NK-92 treated with Interleukin-12 subunit alpha and Interleukin-12 subunit beta, amount 100 ng/mL, for 24 hours (cell line): ENCODE data around the gene FIZ1.
"Not testable (repeated sequence)": the region's sequence is repeated elsewhere in the genome, so short reads cannot be mapped to it uniquely, and the experiment has no call there.

Experiments
- DNase-seq: peaks from one replicate; lab custom pipeline; 2025; lab: John Stamatoyannopoulos, UW

Gene FIZ1

DNA sequence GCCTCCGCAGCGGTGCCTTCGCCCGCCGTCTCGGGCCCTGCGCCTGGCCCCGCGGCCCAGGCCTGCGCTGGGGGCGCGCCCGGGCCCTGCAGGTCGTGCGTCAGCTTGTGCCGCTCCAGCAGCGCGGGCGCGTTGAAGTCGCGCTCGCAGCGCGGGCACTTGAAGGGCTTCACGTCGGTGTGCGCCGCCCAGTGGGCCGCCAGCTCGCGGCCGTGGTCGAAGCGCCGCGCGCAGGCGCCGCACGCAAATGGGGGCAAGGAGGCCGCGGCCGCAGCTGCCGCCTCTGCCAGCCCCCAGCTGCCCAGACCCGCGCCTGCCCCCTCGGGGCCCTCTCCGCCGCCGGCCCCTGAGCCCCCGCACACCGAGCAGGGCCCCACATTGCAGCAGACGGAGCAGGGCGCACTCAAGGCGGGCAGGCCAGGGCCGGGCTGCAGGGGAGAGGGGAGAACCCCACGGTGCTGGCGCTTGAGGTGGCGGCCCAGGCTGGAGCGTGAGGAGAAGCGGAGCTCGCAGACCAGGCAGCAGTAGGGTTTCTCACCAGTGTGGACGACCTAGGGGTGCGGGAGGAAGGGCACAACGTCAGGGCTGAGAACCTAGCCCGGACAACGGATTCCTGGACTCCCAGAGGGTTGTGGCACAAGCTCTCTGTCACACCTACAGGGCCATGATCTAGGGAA lies 6.1 kb downstream of the FIZ1 start:
- DNase-seq = no peak

DNA sequence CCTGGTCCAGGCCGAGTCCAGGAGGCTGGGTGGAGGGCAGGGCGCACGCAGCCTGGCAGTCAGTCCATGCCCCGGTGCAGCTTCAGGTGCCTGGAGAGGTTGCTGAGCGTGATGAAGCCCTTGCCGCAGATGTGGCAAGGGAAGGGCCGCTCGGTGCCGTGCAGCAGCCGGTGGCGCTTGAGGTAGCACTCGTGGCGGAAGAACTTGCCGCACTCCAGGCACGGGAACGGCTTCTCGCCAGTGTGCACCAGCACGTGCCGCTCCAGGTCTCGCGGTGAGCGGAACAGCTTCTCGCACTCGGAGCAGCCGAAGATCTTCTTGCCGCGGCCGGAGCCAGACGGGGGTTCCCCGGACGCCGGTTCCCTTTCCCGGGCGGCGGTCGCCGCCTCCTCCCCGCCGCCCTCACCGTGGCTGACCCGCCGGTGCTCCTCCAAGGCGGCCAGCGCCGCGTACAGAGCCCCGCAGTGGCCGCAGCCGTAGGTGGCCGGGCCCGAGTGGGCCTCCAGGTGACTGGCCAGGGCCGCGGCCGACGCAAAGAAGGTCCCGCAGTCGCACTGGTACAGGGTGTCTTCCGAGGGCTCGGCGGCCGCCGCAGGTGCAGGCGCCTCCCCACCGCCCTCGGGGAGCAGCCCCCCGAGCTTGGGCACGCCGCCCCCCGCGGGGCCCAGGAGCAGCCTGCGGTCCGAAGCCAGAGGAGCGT lies 6.8 kb downstream of the FIZ1 start:
- no peak for DNase-seq

DNA sequence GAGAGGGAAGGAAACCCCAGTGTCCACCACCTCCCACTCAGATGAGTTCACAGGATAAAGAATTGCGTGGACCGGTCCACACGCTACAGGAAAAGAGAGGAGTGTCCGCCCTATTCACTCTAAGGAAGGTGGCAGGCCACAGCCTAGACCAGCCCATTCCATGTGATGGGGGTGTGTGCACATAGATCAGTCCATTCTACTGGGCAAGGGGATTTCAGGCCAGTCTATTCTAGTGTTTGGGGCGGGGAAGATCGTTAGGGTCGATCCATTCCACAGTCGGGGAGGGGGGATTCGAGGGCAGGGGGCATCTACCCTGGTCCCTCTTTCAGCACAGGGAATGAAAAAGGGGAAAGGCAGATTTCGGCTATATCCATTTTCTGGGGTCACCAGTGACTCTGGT lies 7.8 kb downstream of the FIZ1 start:
- DNase-seq = no peak

DNA sequence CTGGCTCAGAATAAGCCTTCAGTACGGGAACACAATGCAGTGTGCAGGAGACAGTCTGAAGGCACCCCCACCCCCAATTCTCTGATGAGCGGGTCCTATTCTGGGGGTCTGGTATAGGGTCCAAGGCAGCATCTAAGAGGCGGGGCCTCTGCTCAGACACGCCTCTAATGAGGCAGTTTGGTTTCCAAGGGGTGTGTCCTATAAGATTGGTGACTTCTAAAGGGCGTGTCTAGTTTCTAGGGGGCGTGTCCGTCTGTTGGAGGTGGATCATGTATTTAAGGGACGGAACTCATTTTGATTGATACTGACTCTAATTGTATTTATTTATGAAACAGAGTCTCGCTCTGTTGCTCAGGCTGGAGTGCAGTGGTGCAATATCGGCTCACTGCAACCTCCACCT lies 8.7 kb downstream of the FIZ1 start:
- no peak for DNase-seq

DNA sequence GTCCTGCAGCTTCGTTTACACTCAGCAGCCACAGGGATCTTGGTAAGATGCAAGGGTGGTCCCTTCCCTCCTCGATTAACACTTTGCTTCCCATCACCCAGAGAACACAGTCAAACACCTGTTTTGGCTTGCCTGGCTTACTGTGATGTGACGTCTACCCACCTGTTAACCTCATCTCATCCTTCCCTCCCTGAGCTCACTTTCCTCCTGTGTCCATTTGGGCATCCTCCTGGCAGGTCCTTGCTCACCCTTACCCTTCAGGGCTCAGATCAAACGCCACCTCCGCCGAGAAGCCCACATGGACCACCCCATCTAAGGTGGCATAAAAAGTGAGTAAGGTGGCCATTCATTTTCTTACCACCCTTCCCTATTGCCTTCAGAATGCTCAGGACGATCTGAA lies 9.2 kb downstream of the FIZ1 start:
- no peak for DNase-seq

DNA sequence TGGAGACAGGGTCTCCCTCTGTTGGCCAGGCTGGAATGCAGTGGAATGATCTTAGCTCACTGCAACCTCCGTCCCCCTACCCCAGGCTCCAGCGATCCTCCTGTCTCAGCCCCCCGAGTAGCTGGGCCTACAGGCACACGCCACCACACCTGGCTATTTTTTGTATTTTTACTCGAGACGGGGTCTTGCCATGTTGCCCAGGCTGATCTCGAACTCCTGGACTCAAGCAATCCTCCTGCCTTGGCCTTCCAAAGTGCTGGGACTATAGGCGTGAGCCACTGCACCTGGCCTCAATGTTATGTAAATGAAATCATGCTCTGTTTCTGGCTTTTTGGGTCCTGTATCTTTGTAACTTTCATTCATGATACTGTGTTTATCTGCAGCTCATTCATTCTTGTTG lies 10.6 kb downstream of the FIZ1 start:
- DNase-seq = no peak

DNA sequence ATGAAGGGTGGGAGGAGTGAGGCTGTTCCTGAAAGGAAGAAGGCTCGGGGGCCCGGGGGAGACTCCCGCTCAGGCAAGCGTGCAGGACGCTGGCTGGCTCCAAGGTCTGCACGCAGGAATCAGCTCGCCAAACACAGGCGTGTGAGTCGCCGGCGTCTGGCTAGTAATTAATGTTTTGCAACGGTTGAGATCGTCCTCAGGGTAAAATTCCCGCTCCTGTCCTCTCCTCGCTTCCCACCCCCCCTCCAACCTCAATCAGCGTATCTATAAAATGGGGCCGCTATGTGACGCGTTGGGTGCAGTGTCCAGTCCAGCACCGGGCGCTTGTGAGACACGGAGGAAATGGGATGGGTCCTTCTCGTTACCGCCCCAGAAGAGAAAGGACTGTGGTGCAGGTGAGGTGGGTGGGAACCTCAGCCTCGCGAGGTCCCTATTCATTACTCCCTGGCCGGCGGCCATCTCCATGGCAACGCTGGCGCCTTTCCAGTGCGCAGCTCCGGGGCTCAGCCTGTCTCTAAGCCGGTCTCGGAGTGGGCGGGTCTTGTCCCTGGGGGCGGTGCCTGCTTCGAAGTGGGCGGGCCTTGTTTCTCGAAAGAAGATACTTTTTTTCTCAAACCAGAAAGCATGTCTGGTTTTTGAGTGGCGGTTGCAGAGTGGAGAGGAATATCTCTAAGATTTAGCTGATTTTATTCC lies 12.2 kb downstream of the FIZ1 start:
- DNase-seq = no peak

DNA sequence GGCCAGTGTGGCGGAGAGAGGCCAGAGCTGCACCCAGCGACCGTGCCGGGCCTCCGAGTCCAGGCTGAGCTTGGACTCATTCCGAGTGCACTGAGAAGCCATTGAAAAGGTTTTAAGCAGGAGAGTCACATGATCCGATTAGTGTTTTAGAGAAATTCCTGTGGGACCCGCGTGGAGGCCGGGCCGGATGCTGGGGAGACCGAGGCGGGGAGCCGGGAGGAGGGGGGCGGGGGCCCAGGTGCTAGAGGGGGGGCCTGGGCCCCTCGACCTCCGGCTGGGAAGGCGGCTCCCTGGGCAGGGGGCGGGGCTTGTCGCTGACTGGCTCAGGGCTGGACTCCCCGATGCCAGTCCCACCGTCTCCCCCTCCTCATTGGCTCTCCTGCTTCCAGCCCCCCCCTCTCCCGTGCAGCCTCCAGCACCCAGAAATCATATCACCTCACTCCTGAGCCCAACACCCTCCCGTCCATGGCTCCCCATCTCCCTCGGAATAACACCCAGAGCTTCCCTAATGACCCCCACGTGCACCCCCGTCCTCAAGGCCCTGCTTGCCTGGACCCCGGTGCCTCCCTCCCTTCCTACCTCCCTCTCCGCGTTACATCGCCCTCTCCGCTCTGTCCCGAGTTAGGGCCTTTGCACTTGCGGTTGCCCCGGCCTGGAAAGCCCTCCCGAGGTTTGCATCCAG lies 13.5 kb downstream of the FIZ1 start:
- DNase-seq = no peak

DNA sequence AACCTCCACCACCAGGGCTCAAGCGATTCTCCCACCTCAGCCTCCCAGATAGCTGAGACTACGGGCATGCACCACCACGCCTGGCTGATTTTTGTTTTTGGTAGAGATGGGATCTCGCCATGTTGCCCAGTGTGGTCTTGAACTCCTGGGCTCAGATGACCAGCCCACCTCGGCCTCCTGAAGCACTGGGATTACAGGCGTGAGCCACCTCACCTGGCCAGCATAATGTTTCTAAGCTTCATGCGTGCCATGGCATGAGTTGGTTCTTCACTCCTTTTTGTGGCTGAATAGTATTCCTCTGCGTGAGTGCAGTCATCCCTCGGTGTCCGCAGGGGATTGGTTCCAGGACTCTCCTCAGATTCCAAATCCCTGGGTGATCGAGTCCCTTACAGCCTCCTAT lies 14.4 kb downstream of the FIZ1 start:
- no peak for DNase-seq

DNA sequence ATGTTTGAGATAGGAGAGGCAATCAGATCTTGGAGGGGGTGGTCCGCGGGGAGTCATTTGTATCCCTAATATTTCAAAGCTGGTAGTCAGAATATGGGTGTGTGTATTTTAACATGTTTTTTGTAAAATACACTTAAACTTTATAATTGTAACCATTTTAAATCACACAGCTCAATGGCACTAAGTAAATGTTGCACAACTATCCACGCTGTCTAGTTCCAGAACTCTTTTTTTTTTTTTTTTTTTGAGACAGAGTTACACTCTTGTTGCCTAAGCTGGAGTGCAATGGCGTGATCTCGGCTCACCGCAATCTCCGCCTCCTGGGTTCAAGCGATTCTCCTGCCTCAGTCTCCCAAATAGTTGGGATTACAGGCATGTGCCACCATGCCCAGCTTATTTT lies 15.4 kb downstream of the FIZ1 start:
- DNase-seq = not testable (repeated sequence)

DNA sequence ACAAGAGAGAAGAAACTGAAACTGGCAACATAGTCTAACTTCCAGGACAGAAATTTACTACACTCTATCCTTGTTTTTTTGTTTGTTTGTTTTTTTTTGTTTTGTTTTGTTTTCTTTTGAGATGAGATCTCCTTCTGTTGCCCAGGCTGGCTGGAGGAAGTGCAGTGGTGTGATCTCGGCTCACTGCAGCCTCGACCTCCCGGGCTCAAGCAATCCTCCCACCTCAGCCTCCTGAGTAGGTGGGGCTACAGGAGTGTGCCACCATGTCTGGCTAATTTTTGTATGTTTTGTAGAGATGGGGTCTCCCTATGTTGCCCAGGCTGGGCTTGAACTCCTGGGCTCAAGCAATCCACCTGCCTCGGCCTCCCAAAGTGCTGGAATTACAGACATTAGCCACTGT lies 17.0 kb downstream of the FIZ1 start:
- not testable (repeated sequence) for DNase-seq

DNA sequence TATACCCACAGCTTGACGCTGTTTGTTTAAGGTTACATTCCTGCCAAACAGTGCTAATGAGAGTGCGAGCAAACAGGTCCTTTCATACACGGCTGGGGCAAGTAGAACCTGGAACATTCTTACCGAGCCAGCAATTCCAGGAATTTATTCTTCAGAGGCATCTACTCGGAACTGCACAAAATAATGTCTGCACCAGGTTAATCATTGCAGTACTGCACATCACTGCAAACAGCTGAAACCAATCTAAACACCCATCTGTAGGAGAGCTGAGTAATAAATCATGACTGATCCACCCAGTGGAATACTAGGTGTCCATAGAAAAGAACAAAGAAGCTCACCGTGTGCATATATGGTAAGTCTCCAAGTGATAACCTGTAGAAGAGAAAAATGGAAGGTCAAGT lies 17.5 kb downstream of the FIZ1 start:
- no peak for DNase-seq

DNA sequence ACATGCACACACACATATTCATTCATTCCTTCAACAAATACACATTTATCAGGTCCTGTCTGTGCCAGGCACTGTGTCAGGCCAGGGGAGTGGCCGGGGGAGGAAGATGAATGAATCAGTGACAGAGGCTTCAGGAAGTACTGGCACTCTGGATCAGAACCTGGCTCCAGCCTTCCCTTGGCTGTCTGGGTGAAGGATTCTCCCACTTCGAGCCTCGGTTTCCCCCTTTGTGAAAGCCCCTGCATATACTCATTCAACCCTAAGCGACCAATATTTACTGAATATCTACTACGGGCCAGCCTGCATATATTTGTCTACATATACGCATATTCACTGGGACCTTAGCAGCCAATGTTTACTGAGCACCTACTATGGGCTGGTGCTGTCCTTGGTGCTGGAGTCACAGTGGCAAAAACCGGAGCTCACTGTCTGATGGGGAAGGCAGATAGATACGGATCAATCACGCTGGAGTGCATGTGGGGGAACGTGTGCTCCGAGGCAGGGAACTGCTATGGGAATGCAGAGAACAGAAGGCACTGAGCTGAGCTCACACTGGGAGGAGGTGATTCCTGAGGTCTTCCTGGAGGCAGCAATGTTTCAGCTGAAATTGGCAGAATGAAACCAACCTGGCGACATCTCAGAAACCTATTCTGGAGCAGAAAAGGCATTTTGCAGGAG lies 18.0 kb downstream of the FIZ1 start:
- no peak for DNase-seq

DNA sequence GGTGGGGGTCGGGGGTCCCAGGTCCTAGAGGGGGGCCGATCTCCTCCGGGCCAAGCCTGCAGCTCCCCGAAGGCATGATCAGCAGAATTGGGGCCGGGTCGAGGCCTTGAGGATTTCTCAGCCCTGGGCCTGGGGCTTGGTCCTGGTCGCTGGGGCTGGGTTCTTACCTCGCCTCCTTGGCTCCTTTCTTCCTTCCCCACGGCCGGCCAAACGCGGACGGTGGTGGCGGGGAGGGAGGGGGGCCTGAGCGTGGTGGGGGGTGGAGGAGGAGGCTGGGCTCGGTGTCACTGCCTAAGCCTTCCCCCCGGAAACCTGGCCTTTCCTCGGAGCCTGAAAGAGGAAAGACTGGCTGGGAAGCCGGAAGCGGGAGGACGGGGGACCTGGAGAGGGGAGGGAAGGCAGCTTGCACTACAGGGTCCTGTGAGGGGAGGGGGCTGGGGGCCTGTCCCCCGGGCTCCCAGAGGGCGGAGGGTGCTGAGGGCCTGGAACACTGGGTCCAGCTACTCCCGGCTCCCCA lies 18.6 kb downstream of the FIZ1 start, which contains the start of gene ZNF579:
Gene ZNF579 (minus strand): TSS at position 221 of the 517 bp plus-strand sequence. CDS start 1,209 bp downstream, outside the sequence.
- peak; percentile 74 for DNase-seq

DNA sequence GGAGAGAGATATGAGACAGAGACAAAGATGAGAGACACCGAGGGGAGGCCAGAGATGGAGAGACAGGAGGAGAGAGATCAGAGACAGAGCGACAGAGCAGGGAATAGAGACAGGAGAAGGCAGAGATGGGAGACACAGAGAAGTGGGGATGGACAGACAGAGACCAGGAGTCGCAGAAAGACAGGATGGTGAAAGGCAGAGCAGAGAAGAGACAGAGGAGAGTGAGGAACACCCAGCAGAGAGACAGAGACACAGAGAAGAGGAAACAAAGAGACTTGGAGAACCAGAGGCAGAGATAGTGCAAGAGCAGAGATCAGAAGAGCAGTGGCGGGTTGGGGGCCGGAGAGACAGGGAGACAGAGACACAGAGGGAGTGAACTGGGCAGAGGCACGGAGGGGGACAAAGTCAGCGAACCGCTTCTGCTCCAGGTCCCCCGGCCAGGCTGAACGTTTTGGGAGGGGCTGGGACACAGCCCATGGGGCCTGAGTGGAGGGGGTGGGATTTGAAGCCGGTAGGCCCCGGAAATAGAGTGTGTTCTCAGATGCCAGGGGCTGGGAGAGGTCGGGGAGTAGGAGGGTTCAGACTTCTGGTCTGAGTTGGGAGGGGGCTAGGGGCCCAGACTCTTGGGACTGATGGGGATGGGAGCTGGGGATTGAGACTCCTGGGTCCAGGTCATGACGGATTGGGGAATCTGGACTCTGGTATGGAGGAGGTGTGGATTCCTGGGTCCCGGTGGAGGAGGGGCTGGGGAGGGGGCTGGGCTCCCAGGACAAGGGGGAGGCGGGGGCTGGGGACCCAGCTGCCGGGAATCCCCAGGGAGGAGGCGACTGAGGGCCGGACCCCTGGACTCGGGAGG lies 19.3 kb downstream of the FIZ1 start:
- DNase-seq = no peak

DNA sequence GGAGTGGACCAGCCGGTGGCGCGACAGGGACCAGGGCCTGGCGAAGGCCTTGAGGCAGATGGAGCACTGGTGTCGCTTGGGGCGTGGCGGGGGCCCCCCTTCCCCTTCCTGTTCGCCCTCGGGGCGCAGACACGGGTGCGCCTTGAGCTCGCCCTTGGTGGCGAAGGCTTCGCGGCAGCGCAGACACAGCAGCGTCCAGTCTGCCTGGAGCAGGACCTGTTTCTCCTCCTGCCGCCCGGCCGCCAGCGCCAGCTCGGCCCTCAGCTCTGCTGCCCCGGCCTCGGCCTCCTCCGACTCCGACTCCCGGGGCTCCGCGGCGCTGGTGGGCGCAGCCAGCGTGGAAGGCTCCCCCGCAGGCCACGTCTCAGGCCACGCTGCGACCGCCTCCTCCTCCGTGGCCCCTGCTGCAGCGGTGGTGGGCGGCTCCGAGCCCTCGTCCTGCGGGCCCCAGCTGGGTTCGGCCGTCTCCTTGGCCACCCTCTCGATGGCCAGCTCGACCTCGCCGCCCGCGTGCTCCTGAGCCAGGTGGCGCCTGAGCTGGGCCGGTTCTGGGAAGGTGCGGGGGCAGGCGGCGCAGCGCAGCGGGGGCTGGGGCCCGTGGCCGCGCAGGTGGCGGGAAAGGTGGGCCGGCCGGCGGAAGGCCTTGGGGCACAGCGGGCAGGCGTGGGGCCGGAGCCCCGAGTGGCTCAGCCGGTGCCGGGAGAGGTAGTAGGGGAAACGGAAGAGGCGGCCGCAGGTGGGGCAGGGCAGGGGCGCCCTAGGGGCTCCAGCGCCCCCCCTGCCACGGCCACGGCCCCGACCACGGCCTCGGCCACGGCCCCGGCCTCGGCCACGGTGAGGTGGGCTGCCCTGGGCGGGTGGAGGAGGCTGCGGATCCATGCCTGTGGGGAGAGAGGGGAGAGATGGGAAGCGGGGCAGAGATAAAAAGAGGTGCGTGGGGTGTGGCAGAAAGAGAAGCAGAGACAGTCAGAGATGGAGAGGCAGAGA lies 20.3 kb downstream of the FIZ1 start:
- DNase-seq = no peak

DNA sequence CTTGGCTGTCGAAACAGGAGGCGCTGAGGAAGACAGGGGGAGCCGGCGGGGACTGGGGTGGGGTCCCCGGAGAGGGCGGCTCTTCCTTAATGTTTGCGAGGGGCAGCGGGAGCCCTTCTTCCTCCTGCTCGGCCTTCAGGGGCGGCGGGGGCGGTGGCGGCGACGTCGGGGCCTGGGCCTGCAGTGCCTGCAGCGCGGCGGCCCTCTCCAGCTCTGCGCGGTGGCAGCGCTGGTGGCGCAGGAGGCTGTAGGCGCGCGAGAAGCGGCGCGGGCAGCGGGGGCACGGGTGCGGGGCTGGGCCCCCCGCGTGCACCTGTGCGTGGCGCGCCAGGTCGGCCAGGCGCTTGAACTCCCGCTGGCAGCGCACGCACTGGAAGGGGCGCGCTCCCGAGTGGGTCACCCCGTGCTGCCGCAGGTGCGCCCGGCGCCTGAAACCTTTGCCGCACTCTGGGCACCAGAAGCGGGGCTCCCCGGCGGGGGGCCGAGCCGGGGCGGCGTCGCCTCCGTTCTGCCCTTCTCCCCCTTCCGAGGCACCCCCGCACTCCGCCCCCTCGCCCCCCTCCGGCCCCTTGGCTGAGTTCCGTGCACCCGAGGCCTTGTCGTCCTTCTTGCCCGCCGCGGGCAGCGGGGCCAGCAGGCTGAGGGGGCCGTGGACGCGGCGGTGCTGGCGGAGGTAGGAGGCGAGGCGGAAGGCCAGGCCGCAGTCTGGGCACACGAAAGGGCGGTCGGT lies 21.1 kb downstream of the FIZ1 start:
- DNase-seq = no peak

DNA sequence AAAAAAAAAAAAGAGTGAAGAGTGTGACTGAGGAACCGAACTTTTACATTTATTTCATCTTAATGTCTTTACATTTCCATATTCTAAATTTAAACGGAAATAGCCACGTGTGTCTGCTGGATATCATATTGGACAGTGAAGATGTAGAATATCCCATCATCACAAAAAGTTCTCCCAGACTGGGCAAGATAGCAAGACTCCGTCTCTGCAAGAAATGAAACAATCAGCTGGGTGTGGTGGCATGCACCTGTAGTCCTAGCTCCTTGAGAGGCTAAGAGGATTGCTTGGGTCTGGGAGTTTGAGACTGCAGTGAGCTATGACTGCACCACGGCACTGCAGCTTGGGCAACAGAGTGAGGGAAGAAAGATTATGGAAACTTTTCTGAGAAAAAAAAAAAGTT lies 22.6 kb downstream of the FIZ1 start:
- no peak for DNase-seq

DNA sequence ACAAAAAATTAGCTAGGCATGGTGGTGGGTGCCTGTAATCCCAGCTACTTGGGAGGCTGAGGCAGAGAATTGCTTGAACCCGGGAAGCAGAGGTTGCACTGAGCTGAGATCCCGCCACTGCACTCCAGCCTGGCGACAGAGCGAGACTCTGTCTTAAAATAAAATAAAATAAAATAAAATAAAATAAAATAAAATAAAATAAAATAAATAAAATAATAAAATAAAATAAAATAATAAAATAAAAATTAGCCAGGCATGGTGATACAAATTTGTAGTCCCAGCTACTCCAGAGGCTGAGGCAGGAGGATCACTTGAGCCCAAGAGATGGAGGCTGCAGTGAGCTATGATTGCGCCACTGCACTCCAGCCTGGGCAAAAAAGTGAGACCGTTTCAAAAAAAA lies 25.4 kb downstream of the FIZ1 start:
- not testable (repeated sequence) for DNase-seq
